Stimulated activated CD8-positive, alpha-beta memory T cell treated with anti-CD3 and anti-CD28 coated beads, Interleukin-15, amount 100 ng/mL, for 4 hours (primary cell): ENCODE measurements around the gene FZR1.
"Not testable (repeated sequence)": the region's sequence is repeated elsewhere in the genome, so short reads cannot be mapped to it uniquely, and the experiment has no call there.

Experiments used
- DNase-seq, 2 donors: peaks; one replicate each; pipeline ENCODE4 v3.0.0-alpha.2; 2020; ENCODE audit warnings: low read depth in 2 of 2

Gene FZR1

DNA sequence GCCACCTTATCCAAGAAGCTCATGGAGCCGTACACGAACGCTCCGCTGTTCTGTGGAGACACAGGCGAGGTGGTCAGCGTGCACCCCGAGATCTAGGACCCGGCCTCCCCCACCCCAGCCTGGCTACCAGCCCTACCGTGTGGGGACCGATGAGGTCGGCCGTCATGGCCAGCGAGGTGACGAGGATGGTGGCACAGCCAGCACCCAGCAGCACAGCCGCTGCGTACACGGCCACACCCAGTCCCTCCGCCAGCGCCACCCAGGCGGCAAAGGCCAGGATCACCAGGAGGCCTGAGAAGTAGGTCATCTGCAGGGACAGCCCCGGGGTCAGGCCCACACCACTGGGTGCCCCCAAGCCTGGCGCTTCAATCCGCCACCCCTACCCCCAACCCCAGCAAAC, 40.0 kb downstream of the FZR1 start:
- no peak for DNase-seq

DNA sequence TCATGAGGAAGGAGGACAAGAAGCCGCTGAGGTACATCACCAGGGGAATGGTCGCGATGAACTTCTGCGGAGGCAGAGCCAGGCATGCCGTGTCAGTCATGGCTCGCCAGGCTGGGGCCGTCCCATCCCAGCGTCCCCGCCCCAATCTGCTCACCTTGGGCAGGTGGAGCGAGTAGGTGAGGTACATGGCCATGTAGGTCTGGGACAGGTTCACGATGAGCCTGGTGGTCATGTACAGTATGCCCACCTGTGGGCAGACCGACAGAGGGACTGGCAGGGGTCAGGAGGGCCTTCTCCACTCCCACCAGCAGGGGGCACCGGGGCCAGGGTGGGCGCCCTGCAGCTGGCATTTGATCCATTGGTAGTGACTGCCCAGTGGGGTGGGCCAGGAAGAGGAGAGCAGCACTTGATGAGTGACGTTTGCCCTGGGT, 41.2 kb downstream of the FZR1 start:
- no peak for DNase-seq

DNA sequence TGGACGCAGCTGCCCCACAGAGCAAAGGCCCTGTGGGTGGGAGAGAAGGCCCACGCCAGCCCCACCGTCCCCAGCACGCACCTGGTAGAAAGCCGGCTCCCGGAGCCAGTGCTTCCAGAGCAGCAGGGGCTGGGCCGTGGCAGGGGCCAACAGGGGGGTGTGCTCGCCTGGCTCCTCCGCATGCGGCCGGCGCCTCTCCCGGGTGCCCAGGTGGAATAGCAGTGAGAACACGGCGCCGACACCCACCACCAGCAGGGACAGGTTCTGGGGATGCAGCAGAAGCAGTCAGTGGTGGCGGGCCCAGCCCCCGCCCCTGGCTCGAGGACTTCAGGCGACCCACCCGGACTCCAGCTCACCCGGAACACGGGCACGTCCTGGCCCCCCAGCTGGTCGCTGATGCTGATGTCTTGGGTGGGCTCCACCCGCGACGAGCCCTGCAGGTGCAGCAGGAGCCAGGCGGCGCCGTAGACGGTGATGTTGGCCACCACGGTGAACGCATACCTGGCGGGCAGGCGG, 41.7 kb downstream of the FZR1 start:
- DNase-seq: no peak

DNA sequence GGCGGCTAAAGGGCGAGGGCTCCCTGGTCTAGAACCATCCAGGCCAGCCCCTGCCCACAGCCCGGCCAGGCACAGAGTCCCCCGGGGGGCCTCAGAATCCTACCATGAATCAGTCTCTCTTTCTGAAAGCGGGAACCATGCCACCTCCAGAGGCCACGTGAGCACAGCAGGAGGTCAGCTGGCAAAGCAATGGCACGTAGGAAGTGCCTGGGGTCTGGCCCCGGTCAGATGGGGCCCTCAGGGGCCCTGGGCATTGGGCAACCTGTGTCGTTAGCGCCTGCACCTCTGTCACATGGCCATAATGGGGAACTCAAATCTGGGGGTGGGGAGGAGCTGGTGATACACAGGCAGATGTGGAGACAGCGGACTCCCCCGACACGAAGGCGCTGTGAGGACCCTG, 42.5 kb downstream of the FZR1 start:
- no peak for DNase-seq

DNA sequence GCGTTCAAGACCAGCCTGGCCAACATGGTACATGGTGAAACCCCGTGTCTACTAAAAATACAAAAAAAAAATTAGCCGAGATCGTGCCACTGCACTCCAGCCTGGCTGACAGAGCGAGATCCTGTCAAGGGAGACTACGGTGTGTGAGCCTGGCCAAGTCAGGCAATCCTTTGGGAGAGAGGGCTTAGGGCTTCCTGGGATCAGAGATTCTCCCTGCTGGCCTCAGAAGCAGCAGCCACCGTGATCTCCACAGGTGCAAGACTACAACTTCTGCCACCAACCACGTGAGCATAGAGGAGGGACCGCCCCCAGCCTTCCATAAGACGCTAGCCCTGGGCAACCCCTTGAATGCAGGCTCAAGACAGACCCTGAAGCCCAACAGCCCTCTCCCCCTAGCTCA, 43.7 kb downstream of the FZR1 start:
- no peak for DNase-seq

DNA sequence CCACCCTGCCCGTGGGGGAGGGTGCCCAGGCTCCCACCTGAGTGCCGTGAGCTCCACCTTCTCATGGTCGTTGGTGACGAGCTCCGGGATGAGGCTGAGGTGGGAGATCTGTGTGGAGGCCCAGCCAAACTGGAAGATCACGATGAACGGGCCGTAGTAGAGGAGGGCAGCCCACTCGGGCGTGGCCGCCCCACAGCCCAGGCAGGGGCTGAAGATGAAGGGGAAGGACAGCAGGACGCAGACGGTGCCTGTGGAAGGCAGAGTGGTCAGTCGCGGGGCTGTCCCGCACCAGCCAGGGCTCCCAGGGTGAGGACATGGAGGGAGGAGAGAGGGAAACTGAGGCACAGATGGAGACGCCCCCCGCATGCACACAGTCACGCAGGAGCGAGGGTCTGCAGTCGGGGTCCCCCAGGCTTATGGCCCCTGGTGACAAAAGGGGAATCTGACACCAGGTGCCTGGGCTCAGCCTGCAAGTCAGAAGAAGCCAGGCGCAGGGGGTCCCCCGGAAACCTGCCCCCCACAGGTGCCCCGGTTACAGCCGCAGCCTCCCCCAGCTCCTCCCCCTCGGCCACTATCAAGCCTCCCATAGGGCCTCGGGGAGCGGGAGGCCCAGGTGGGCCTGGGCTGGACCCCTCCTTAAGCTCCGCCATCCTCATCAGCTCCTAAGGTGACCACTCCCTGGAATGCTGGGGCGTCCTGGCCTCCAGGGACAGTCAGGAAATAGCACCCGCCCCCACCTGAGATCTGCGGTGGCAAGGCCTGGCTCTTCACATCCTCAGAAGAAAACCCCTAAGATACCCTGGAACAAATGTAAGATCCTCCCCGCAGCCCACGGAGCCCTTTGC, 45.1 kb downstream of the FZR1 start:
- DNase-seq: no peak

DNA sequence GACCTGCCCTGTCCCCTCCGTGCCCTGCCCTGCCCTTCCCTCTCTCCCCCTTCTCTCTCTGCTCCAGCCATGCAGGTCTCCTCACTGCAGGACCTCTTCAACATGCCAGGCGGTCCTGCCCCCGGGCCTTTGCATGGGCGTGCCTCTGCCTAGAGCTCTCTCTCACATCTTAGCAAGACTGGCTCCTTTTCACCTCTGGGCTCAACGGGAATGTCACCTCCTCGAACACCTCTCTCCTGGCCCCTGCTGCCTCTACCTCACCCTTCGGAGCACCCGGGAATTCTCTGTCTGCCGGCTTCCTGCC, 45.6 kb downstream of the FZR1 start:
- DNase-seq: no peak

DNA sequence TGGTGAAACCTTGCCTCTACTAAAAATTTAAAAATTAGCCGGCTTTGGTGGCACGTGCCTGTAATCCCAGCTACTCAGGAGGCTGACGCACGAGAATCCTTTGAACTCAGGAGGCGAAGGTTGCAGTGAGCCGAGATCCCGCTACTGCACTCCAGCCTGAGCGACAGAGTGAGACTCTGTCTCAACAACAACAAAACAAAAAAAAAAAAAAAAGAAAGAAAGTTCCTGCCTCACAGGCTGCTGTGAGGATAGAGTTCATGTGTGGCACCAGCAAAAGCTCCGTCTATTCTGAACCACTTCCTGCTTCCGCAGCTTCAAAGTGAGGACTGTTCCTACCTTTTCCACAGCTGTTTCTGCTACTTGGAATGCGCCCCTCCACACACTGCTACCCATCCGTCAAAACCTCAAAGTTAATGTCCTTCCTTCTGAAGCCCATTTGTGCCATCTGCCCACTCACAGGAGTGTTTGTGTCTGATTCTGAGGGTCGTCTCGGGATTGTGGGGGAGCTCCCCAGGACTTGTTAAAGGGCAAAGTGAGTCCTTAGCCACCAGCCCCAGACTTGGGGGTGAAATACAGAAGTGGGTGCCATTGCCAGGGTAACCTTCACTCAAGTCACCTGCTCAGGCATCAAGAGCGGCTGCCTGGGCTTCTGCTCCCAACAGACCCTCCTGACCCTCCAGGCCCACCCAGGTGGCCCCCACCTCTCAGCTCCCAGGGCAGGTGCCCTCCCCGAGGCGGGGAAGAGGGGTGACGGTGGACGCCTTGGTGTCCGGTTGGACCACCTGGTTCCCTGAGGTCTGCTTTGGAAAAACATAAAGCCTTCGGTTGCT, 48.4 kb downstream of the FZR1 start:
- no peak for DNase-seq

DNA sequence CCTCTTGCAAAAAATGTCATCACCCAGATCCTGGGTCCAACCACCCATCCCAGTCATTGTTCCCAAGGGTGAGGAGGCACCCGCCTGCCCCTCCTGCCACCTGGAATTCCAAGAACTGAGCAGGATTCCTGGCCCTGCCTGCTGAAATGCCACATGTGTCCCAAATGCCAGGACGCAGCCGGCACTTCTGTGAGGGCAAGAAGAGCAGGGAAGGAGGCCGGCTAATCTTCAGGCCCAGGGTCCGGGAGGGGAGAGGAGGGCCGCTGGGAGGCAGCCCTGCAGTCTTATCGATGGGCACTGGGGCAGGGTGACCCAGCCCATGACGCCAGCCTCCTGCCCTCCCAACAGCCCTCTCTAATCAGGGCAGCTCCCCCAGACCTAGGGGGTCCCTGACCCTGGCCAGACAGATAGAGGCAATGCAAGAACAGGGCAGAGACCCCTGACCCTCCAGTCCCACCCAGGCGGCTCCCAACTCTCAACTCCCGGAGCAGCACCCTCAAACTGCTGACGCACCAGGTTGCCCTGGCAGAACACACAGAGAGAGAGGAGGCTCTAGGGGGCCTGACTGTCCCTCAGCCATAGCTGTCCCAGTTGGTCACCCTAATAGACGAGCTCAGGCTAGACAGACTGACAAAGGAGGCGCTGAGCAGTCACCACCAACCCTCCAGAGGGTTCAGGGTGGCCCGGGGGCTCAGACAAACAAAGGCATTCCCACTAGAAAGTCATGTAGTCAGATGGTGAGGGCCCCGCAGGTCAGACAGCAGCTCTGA, 49.7 kb downstream of the FZR1 start:
- DNase-seq: no peak

DNA sequence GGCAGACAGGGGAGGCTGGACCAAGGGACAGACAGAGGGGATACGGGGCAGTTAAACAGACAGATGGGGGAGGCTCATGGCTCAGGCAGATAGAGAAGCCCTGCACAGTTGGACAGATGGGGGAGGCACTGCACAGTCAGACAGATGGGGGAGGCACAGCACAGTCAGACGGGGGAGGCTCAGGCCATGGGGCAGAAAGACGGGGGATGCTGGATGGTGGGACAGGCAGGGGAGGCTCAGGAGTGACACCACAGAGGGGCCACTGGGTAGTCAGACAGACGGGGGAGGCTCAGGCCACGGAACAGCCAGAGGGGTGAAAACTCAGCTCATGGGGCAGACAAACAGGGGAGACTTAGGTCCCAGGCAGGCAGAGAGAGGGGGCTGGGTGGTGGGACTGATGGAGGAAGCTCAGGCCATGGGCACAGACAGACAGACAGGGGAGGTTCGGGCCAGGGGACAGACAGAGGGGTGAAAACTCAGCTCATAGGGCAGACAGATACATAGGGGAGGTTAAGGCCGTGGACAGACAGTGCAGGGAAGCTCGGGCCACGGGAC, 50.4 kb downstream of the FZR1 start:
- DNase-seq: no peak

DNA sequence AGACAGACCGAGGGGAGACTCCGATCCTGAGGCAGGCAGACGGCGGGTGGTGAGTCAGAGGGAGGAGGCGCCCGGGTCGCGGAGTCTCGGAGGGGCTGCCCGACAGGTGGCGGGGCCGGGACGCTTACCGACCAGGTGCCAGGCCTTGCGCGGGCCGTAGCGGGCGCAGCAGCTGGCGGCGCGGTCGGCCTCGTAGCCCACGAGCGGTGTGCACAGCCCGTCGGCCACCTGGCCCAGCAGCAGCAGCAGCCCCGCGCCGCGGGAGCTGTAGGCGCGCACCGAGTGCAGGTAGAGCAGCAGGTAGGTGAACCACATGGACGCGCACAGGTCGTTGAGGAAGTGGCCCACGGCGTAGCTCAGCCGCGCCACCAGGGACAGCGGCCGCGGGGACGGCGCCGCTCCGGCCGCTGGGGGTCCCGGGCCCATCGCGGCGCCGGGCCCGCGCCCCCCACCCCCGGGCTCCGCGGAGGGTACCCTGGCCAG, 50.9 kb downstream of the FZR1 start:
- peak; percentile 40 to 50 for DNase-seq

DNA sequence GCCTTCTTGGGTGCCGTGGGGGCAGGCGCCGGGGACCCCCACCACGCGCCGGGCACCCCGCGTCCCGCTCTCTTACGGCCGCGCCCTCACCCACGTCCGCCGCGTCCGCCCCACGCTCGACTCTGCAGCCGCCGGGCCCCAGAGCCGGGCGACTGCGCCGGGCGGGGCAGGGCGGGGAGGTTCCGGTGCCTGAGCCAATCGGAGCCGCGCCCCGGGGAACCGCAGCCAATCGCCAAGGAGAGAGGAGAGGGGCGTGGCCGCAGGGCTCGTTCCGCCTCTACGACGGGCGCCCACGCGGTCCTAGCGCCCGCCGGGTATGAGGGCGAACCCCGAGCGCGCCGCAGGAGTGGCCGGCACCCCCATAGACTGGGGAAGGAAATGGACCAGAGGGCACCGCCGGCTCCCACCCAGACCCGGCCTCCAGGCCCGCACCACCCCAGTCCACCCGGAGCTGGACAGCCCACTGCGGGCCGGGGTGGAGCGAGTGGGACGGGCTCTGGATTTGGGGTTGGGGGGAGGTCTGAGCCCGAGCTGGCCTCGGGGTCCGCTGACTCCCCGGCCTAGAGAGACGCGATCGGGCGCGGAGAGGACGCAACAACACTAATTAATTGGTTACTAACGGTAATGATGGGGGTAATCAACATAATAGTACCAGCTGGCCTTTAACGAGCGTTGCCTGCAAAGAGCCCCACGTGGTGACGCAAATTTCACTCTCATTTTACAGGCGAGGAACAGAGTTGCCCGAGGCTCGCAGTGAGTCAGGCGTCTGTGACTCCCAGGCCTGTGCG, 51.5 kb downstream of the FZR1 start, which contains the start of gene MFSD12:
TSS of gene MFSD12 (minus strand) at position 126 of the 788 bp plus-strand sequence. CDS start 183 bp downstream, outside the sequence.
- peak; percentile 83 to 89 for DNase-seq

DNA sequence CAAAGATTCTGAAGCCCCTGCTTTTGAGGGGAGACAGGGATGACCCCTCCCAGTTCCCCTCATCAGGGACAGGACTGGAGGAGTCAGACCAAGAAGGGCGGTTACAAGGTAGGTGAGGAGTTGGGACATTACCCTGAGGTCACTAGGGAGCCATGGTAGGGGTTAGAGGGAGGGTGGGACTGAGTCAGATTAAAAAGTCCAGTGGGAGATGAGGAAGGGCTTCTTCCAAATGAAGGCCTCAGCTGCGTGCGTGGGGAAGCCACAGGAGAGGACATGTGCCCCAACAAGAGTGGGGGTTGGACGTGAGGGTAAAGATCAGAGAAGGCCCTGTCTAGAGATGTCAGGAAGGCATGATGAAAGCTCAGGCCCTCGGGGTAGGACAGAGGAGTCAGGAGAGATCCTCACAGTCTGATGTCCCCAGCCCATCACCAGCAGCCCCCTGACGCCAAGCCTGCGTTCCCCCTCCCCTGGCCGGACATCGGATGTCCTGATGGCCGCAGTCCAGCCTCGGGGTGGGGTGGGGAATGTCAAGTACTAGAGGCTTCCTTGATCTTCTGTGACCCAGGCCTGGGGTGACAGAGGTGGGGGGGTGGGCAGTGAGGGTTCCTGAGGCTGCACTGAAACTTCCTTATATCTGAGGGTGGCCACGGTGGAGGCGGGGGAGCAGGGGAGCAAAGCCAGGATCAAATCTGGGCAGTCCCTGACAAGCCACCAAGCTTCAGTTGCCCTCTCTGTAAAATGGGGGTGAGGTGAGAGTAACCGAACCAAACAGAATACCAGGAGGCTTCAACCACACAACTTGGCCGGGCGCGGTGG, 57.8 kb downstream of the FZR1 start:
- no peak for DNase-seq

DNA sequence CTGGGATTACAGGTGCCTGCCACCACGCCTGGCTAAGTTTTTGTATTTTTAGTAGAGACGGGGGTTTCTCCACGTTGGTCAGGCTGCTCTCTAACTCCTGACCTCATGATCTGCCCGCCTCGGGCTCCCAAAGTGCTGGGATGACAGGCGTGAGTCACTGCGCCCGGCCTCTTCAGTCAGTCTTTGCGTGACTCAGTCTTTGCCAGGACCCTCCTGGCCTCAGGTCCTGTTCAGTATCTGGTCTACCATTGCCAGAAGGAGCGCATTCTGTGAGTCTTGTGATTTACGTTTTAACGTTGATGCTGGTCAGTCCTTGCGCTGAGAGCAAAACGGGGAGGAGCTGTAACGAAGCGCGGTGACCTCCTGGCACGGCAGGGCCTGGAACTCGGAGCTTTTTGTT, 59.0 kb downstream of the FZR1 start:
- no peak for DNase-seq

DNA sequence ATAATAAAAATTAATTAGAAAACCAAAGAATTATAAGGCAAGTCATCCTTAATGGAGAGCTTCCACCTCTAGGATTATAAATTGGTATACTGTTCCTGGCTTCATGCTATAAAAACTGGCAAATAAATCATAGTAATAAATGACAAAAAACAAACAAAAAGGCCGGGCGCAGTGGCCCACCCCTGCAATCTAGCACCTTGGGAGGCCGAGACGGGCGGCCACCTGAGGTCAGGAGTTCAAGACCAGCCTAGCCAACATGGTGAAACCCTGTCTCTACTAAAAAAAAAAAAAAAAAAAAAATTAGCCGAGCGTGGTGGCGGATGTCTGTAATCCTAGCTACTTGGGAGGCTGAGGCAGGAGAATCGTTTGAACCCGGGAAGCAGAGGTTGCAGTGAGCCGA, 63.9 kb downstream of the FZR1 start:
- not testable (repeated sequence) for DNase-seq

DNA sequence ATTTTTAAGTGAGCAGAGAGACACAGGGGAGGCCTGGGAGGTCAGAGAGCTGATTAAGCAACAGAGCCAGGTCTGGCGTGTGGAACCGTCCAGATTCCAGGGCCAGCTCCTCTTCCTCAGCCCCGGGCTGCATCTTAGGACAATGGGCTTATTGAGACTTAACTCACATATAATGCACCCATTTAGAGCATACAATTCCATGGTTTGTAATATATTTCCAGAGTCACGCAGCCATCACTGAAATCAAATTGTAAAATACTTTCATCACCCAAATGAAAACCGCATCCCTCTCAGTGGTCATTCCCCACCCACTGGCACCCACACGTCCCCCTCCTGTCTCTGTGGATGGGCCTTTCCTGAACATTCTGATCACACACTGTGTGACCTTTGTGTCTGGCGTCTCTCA, 64.5 kb downstream of the FZR1 start:
- DNase-seq: no peak

DNA sequence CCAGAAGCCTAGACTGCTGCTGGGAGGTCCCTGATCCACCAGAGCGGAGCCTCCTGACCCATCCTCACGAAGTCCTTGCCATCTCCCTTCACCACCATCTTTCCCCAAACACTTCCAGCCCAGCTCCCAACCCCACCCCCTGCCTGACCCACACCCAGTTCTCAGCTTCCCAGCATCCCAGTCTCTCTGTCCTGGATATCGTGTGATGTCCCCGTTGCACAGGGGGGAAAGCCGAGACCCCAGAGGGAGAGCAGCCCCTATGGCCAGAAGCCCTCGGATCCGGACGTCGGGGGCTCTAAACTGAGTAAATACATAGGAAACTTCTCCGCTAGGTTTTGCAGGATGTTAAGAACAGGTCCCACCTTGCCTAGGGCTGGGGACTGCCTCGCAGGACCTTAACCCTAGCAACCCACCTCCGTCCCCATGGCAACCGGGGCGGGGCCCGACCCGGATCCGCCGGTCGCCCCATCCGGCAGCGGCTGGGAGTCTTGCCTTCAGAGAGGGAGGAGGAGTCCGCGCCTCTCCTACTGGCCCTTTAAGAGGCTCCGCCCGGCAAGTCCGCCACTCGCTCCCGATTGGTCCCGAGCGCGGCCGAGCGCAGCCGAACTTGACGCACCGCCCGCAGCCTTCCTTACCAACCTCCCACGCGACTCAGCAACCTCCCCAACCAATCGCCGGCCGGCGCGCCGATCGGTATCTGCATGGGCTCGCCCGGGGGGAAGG, 66.2 kb downstream of the FZR1 start:
- DNase-seq: peak; percentile 99

DNA sequence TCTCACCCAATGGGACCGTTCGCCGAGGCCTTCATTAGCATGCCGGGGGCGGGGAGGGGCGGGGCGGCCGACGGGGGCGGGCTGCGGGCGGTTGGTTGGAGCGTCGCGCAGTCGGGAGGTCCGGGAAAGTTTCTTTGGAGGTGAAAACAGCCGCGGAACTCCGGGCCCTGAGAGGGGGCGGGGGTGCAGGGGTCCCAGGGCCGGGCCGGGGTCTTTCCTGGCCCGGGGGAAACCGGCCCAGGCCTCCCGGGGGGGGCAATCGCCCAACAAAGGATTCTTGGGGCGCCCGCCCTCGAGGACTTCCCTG, 66.7 kb downstream of the FZR1 start, which contains the start of gene HMG20B:
TSS of gene HMG20B (plus strand) at position 90 of the 307 bp plus-strand sequence. CDS start 366 bp downstream, outside the sequence.
- no peak for DNase-seq

DNA sequence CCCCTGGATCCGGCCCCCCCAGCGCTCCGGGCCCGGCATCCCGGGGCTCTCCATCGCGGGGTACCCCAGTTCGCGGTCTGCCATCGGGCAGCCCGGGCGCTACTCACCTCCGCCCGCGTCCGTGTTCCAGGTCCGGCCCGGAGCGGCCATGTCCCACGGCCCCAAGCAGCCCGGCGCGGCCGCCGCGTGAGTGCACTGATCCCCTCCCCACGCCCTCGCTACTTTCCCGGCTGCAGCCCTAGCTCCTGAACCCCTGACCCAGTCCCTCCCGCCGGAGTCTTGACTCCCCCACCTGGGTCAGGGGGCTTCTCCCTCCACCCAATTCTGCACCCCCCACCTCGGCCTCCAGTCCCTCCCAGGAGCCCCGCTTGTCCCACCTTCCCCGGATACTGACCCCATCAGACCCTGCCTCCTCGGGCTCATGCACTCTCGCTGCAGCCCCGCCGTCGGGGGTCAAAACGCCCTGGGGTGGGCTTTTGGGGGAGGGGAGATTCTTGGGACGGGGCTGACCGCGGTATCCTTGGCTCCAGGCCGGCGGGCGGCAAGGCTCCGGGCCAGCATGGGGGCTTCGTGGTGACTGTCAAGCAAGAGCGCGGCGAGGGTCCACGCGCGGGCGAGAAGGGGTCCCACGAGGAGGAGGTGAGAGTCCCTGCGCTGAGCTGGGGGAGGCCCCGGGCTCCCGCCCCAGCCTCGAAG, 67.2 kb downstream of the FZR1 start:
- DNase-seq: no peak
